Measurements from ENCODE around the gene SLC2A13. TPM values are rescaled to one million over a fixed set of nuclear protein-coding genes. Genes with fewer than 3 reads are reported as not detected.

The SLC2A13 gene
- total RNA-seq, 2 donors from 2014 or later: 10.3 to 12.9 TPM

DNA sequence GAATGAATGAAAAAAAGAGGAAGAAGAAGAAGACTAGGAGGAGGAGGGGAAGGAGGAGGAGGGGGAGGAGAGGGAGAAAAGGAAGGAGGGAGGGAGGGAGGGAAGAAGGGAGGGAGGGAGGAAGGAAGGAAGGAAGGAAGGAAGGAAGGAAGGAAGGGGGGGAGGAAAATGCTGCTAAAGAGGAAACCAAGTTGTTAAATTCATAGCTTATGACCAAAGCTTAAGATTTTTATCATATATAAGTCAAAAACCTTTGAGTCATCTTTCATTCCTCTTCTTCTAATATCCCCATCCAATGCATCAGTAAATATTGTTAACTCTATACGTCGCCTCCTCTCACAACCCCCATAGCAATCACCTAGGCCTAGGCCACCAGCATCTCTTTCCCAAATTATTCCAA is 117.3 kb downstream of the SLC2A13 start:
- no peak overlapping the region for H3K4me3 Mint-ChIP-seq
- Histone ChIP-seq H3K9ac (ENCODE audit: extremely low read depth, low read length, poor library complexity, severe bottlenecking) (no peak overlapping the region), H3K36me3 (ENCODE audit: control insufficient read depth, insufficient read depth, low read length) (no peaks in the 10 kb centered on the region), H3K4me1 (ENCODE audit: control insufficient read depth, insufficient read depth, low read length) (no peaks in the 10 kb centered on the region), H3K4me3 (ENCODE audit: low read length) (no peak overlapping the region), H3K27me3 (ENCODE audit: control insufficient read depth, insufficient read depth, low read length, poor library complexity, severe bottlenecking) (no peaks in the 10 kb centered on the region), H3K9me3 (ENCODE audit: control insufficient read depth, low read length) (no peaks in the 10 kb centered on the region), H3K27ac (ENCODE audit: low read depth, low read length) (no peak overlapping the region)
- H3K36me3 Mint-ChIP-seq (ENCODE audit: low read depth): no peaks in the 10 kb centered on the region
- TF ChIP-seq, protein P1, sequence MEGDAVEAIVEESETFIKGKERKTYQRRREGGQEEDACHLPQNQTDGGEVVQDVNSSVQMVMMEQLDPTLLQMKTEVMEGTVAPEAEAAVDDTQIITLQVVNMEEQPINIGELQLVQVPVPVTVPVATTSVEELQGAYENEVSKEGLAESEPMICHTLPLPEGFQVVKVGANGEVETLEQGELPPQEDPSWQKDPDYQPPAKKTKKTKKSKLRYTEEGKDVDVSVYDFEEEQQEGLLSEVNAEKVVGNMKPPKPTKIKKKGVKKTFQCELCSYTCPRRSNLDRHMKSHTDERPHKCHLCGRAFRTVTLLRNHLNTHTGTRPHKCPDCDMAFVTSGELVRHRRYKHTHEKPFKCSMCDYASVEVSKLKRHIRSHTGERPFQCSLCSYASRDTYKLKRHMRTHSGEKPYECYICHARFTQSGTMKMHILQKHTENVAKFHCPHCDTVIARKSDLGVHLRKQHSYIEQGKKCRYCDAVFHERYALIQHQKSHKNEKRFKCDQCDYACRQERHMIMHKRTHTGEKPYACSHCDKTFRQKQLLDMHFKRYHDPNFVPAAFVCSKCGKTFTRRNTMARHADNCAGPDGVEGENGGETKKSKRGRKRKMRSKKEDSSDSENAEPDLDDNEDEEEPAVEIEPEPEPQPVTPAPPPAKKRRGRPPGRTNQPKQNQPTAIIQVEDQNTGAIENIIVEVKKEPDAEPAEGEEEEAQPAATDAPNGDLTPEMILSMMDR (conservative IDR thresholded peaks at IDR 0.05): no peak
- H3K4me1 Mint-ChIP-seq: no peaks in the 10 kb centered on the region
- H3K9me3 Mint-ChIP-seq: no peaks in the 10 kb centered on the region
- H3K27ac Mint-ChIP-seq: no peak overlapping the region
- WGBS, 2 experiments (ENCODE audit: insufficient coverage in 1 of 2, insufficient read length in 1 of 2): 93 to 100% methylated on average over 2 of the region's 2 CpGs
- H3K27me3 Mint-ChIP-seq (ENCODE audit: insufficient read depth): no peaks in the 10 kb centered on the region
- DNase-seq: no peak

DNA sequence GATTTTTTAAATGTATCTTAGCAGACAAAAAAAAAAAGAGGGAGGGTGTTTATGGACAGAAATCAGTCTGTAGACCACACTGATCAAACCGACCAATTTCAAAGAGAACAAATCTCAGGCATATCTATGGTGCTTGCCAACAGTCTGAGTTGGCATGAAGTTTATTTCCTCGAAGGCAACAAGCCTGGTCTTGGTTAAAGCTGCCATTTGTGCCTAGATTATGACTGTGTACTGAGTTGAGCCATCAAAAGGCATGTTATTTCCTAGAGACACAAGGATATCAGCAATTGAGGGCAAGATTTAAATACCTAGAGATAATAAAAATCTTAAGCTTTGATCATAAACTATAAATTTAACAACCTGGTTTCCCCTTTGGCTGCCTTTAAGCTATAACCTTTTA is 119.2 kb downstream of the SLC2A13 start:
- DNase-seq: no peak
- Histone ChIP-seq H3K27ac (ENCODE audit: low read depth, low read length) (no peak overlapping the region), H3K9ac (ENCODE audit: extremely low read depth, low read length, poor library complexity, severe bottlenecking) (no peak overlapping the region), H3K9me3 (ENCODE audit: control insufficient read depth, low read length) (no peaks in the 10 kb centered on the region), H3K4me3 (ENCODE audit: low read length) (no peak overlapping the region), H3K4me1 (ENCODE audit: control insufficient read depth, insufficient read depth, low read length) (no peaks in the 10 kb centered on the region), H3K36me3 (ENCODE audit: control insufficient read depth, insufficient read depth, low read length) (no peaks in the 10 kb centered on the region), H3K27me3 (ENCODE audit: control insufficient read depth, insufficient read depth, low read length, poor library complexity, severe bottlenecking) (no peaks in the 10 kb centered on the region)
- H3K4me3 Mint-ChIP-seq: no peak overlapping the region
- no peak overlapping the region for H3K27ac Mint-ChIP-seq
- no peaks in the 10 kb centered on the region for H3K36me3 Mint-ChIP-seq (ENCODE audit: low read depth)
- 78 to 95% methylated on average over 2 of the region's 2 CpGs for WGBS, 2 experiments (ENCODE audit: insufficient coverage in 1 of 2, insufficient read length in 1 of 2)
- H3K4me1 Mint-ChIP-seq: no peaks in the 10 kb centered on the region
- H3K9me3 Mint-ChIP-seq: no peaks in the 10 kb centered on the region
- H3K27me3 Mint-ChIP-seq (ENCODE audit: insufficient read depth): no peaks in the 10 kb centered on the region
- TF ChIP-seq, protein P1 (conservative IDR thresholded peaks at IDR 0.05): no peak

DNA sequence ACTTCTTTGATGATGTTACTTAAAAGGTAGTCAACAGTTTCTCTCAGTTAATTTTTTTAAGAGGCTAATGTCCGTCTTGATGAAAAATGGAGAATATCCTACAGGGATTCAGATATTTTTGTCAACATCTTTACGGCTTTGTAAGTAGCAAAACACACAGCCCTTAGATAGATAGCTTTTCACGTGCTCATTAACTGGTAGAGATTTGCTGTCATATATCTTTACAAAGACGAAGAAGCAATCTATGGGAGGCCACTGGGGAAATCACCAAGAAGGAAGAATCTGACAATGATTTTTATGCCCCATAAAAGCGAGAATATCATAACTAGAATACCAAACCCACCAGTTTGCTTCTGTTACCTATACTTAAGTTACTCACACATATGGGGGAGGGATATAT is 121.2 kb downstream of the SLC2A13 start:
- no peaks in the 10 kb centered on the region for H3K9me3 ChIP-seq (ENCODE audit: control insufficient read depth, low read length)
- DNase-seq: no peak
- no peaks in the 10 kb centered on the region for H3K27me3 ChIP-seq (ENCODE audit: control insufficient read depth, insufficient read depth, low read length, poor library complexity, severe bottlenecking)
- H3K27ac ChIP-seq (ENCODE audit: low read depth, low read length): no peak overlapping the region
- no peaks in the 10 kb centered on the region for H3K4me1 Mint-ChIP-seq
- H3K27ac Mint-ChIP-seq: no peak overlapping the region
- H3K27me3 Mint-ChIP-seq (ENCODE audit: insufficient read depth): no peaks in the 10 kb centered on the region
- H3K9ac ChIP-seq (ENCODE audit: extremely low read depth, low read length, poor library complexity, severe bottlenecking): no peak overlapping the region
- WGBS, 2 experiments (ENCODE audit: insufficient coverage in 1 of 2, insufficient read length in 1 of 2): 76 to 100% methylated on average over 2 to 5 of the region's 5 CpGs
- no peak overlapping the region for H3K4me3 Mint-ChIP-seq
- H3K4me3 ChIP-seq (ENCODE audit: low read length): no peak overlapping the region
- TF ChIP-seq, protein P1 (conservative IDR thresholded peaks at IDR 0.05): no peak
- no peaks in the 10 kb centered on the region for H3K4me1 ChIP-seq (ENCODE audit: control insufficient read depth, insufficient read depth, low read length)
- no peaks in the 10 kb centered on the region for H3K36me3 ChIP-seq (ENCODE audit: control insufficient read depth, insufficient read depth, low read length)
- no peaks in the 10 kb centered on the region for H3K36me3 Mint-ChIP-seq (ENCODE audit: low read depth)
- H3K9me3 Mint-ChIP-seq: no peaks in the 10 kb centered on the region
